GM13976 (cell line): ENCODE data around the gene GGT5.
A peak's percentile ranks its signal among the peaks of the same experiment; 100 is the strongest.

Experiments
- DNase-seq: peaks from one replicate; pipeline ENCODE4 v3.0.0; 2012; ENCODE audit warnings: low spot score
- in situ Hi-C: fragments of 300-500 bp; cut with MboI; formaldehyde crosslinking; loops from one replicate; pipeline ENCODE4 v1.12.0; 2022; ENCODE audit warnings: low sequenced_read_pairs, mixed read lengths, inconsistent platforms; ENCODE audit not compliant: unreplicated experiment
- TF ChIP-seq, protein P1 (sequence below): IDR thresholded peaks from 2 replicates; pipeline ENCODE4 v1.5.1; 2012; ENCODE audit warnings: borderline replicate concordance, mild to moderate bottlenecking; ENCODE audit not compliant: insufficient read depth; ENCODE audit errors: extremely low read depth, missing control alignments, control extremely low read depth

GGT5 gene

GRCh38 chr22:24175160-24175808 is 69.6 kb downstream of the GGT5 start:
- peak; percentile 87 for DNase-seq
- in situ Hi-C loops: no loop called here
- TF ChIP-seq, protein P1, sequence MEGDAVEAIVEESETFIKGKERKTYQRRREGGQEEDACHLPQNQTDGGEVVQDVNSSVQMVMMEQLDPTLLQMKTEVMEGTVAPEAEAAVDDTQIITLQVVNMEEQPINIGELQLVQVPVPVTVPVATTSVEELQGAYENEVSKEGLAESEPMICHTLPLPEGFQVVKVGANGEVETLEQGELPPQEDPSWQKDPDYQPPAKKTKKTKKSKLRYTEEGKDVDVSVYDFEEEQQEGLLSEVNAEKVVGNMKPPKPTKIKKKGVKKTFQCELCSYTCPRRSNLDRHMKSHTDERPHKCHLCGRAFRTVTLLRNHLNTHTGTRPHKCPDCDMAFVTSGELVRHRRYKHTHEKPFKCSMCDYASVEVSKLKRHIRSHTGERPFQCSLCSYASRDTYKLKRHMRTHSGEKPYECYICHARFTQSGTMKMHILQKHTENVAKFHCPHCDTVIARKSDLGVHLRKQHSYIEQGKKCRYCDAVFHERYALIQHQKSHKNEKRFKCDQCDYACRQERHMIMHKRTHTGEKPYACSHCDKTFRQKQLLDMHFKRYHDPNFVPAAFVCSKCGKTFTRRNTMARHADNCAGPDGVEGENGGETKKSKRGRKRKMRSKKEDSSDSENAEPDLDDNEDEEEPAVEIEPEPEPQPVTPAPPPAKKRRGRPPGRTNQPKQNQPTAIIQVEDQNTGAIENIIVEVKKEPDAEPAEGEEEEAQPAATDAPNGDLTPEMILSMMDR: peak; percentile 82

- DNase-seq: no peak
- in situ Hi-C loops: no loop called here
- TF ChIP-seq, protein P1: no peak
Measured at GRCh38 chr22:24171822-24172221, 73.1 kb downstream of the GGT5 start.

- DNase-seq: no peak
- in situ Hi-C loops: no loop called here
- TF ChIP-seq, protein P1: no peak
Measured at GRCh38 chr22:24170632-24171031, 74.2 kb downstream of the GGT5 start.

GRCh38 chr22:24170188-24170587 is 74.7 kb downstream of the GGT5 start:
- TF ChIP-seq, protein P1: no peak
- in situ Hi-C loops: no loop called here
- no peak for DNase-seq
